ENCODE data around the gene TARS1. TPM values are rescaled to one million over a fixed set of nuclear protein-coding genes. Genes with fewer than 3 reads are reported as not detected.

Gene TARS1
- total RNA-seq, 1 experiment from 2014 or later = 417 TPM

GRCh38 chr5:33422191-33422590, 18.6 kb upstream of the TARS1 start:
- H3K79me1 ChIP-seq (ENCODE audit: insufficient read depth, low read depth, low read length, poor library complexity, severe bottlenecking) = no peaks in the 10 kb centered on the region
- no peak overlapping the region for H3K18ac ChIP-seq (ENCODE audit: insufficient read length, low read depth, low read length)
- H2BK20ac ChIP-seq (ENCODE audit: low read depth, low read length, poor library complexity, severe bottlenecking) = no peak overlapping the region
- no peak overlapping the region for H3K4ac ChIP-seq (ENCODE audit: low read depth, low read length)
- Mint-ChIP-seq H3K27ac (no peak overlapping the region), H3K27me3 (ENCODE audit: low read depth) (no peaks in the 10 kb centered on the region), H3K36me3 (ENCODE audit: insufficient read depth in 1 of 3, low read depth in 3 of 3) (no peaks in the 10 kb centered on the region), H3K9me3 (no peaks in the 10 kb centered on the region), H3K4me3 (no peak overlapping the region), H3K4me1 (no peaks in the 10 kb centered on the region)
- H3K4me2 ChIP-seq (ENCODE audit: insufficient read depth, insufficient read length, low read length) = no peak overlapping the region
- H3K79me2 ChIP-seq (ENCODE audit: insufficient read depth, low read length) = no peaks in the 10 kb centered on the region
- H3T11ph ChIP-seq (ENCODE audit: low read length) = no peak overlapping the region
- no peak overlapping the region for H3K27ac ChIP-seq (ENCODE audit: insufficient read length, low read depth, low read length)
- no peak overlapping the region for H3K23ac ChIP-seq (ENCODE audit: insufficient read length, low read depth, low read length)
- no peak overlapping the region for H3K9ac ChIP-seq (ENCODE audit: extremely low read depth, insufficient read length, low read length)
- H3K14ac ChIP-seq (ENCODE audit: insufficient read depth, low read length) = no peak overlapping the region
- no peaks in the 10 kb centered on the region for H4K20me1 ChIP-seq (ENCODE audit: control insufficient read depth, insufficient read depth, insufficient read length)
- H2AFZ ChIP-seq (ENCODE audit: low read length) = no peak overlapping the region
- no peak overlapping the region for H4K8ac ChIP-seq (replicated peaks; ENCODE audit: insufficient read length, low read depth, low read length)
- H3K27me3 ChIP-seq (ENCODE audit: insufficient read depth, low read length) = no peaks in the 10 kb centered on the region
- DNase-seq = no peak
- H2BK12ac ChIP-seq (ENCODE audit: insufficient read length, low read depth, low read length) = no peak overlapping the region
- WGBS (ENCODE audit: extremely low coverage, insufficient read length, low lambda C conversion rate) = no CpG with 5 or more reads among the region's 2 CpGs
- H3K23me2 ChIP-seq (ENCODE audit: insufficient read length, low read depth, low read length, poor library complexity, severe bottlenecking) = no peaks in the 10 kb centered on the region
- no peak overlapping the region for H2BK15ac ChIP-seq (ENCODE audit: low read depth, low read length)
- H2AK5ac ChIP-seq (ENCODE audit: insufficient read length, low read length) = no peak overlapping the region
- no peak overlapping the region for H3K56ac ChIP-seq (ENCODE audit: insufficient read length, low read depth, low read length)
- TF ChIP-seq CTCF (conservative IDR thresholded peaks at IDR 0.05) = no peak
- H4K5ac ChIP-seq (ENCODE audit: insufficient read length, low read depth, low read length) = no peak overlapping the region
- H2BK5ac ChIP-seq (ENCODE audit: insufficient read length, low read length) = no peak overlapping the region
- no peak overlapping the region for H2BK120ac ChIP-seq (ENCODE audit: low read depth, low read length, poor library complexity, severe bottlenecking)
- H3K4me1 ChIP-seq (ENCODE audit: insufficient read depth, low read length) = no peaks in the 10 kb centered on the region
- H4K91ac ChIP-seq (ENCODE audit: insufficient read length, low read depth, low read length) = no peak overlapping the region
- no peaks in the 10 kb centered on the region for H3K9me3 ChIP-seq (ENCODE audit: control insufficient read depth, low read depth, low read length)
